Mammary epithelial cell (primary cell): ENCODE data around the gene DNASE1L2.

ENCODE experiments used
- EZH2 ChIP-seq: IDR thresholded peaks from 2 replicates; pipeline ENCODE4 v1.6.1; 2012; ENCODE audit warnings: low read length, inconsistent platforms, borderline replicate concordance
- TF ChIP-seq, protein P1 (sequence below), 2 donors: IDR thresholded peaks in 1 of 2; conservative IDR thresholded peaks in 1 of 2; 2 replicates each; pipeline ENCODE4 v1.5.1; 2011 to 2012; ENCODE audit warnings: inconsistent platforms in 2 of 2, low read length in 2 of 2, mild to moderate bottlenecking in 2 of 2, control low read depth in 1 of 2, low read depth in 1 of 2; ENCODE audit not compliant: insufficient read depth in 1 of 2; ENCODE audit errors: extremely low read depth in 1 of 2

DNA sequence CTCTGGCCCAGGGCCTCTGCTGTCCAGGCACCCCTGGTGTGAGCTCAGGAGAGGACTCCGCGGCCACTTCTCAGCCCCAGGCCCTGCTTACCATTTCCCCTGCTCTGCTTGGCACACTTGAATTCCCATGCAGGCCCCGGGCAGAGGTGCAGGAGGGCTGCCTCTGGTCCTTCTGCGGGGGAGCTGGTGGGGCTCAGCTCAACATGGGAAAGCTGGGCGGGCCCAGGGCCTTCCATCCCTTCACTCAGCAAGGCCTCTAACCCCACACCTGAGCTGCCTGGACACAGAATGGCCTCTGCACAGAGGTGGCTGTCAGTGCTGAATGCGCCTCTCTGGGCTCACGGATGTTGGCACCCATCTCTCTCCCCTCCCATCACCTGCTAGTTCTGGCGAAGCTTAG is 44.2 kb downstream of the DNASE1L2 start:
- TF ChIP-seq EZH2, result no peak
- TF ChIP-seq, protein P1, sequence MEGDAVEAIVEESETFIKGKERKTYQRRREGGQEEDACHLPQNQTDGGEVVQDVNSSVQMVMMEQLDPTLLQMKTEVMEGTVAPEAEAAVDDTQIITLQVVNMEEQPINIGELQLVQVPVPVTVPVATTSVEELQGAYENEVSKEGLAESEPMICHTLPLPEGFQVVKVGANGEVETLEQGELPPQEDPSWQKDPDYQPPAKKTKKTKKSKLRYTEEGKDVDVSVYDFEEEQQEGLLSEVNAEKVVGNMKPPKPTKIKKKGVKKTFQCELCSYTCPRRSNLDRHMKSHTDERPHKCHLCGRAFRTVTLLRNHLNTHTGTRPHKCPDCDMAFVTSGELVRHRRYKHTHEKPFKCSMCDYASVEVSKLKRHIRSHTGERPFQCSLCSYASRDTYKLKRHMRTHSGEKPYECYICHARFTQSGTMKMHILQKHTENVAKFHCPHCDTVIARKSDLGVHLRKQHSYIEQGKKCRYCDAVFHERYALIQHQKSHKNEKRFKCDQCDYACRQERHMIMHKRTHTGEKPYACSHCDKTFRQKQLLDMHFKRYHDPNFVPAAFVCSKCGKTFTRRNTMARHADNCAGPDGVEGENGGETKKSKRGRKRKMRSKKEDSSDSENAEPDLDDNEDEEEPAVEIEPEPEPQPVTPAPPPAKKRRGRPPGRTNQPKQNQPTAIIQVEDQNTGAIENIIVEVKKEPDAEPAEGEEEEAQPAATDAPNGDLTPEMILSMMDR (conservative IDR thresholded peaks at IDR 0.05 in 1 of 2, IDR thresholded peaks at IDR 0.05 in 1 of 2; ENCODE audit: extremely low read depth in 1 of 2, insufficient read depth in 1 of 2, low read depth in 1 of 2, low read length in 2 of 2), result no peak
